H1 (cell line): Measurements from ENCODE around the gene EPB41L4A. TPM values are rescaled to one million over a fixed set of nuclear protein-coding genes. Genes with fewer than 3 reads are reported as not detected.

Experiments
- CTCF ChIA-PET: fragments of 300-600 bp; sonication (Branson Sonifier 250); formaldehyde crosslinking; loops from one replicate; lab custom pipeline; 2021; ENCODE audit not compliant: partially characterized antibody; lab: Charles Lee
- POLR2A ChIA-PET: fragments of 300-600 bp; sonication (Branson Sonifier 250); formaldehyde crosslinking; loops from one replicate; lab custom pipeline; 2021; ENCODE audit warnings: inconsistent platforms; ENCODE audit not compliant: partially characterized antibody; lab: Charles Lee
- DNase-seq, 2 experiments: peaks; one replicate each; pipeline versions ENCODE4 v3.0.0 to v3.0.0-alpha.2; 2010 to 2022; ENCODE audit warnings: low spot score in 2 of 2, low read depth in 1 of 2, mixed read lengths in 1 of 2
- FAIRE-seq: peaks from 2 replicates; lab custom pipeline; 2011; peaks lifted over from hg19 to GRCh38; lab: Jason Lieb, UNC
- H2AFZ ChIP-seq: 2 replicates; pipeline ENCODE4 v1.8.1; 2012; ENCODE audit warnings: low read length, inconsistent platforms
- H2AK5ac ChIP-seq: 2 replicates; pipeline ENCODE4 v1.6.1; 2013; ENCODE audit warnings: low read depth, low read length
- H2BK120ac ChIP-seq: replicated peaks from 2 replicates; pipeline ENCODE3; 2013; ENCODE audit warnings: low read depth, low read length, inconsistent platforms
- H2BK12ac ChIP-seq: 2 replicates; pipeline ENCODE4 v1.6.1; 2013; ENCODE audit warnings: low read depth, low read length
- H2BK15ac ChIP-seq: 2 replicates; pipeline ENCODE4 v1.6.1; 2013; ENCODE audit warnings: low read length
- H2BK20ac ChIP-seq: 2 replicates; pipeline ENCODE4 v1.6.1; 2013; ENCODE audit warnings: low read length
- H2BK5ac ChIP-seq: 2 replicates; pipeline ENCODE4 v1.6.1; 2013; ENCODE audit warnings: low read depth, low read length
- H3K14ac ChIP-seq: 2 replicates; pipeline ENCODE4 v1.6.1; 2013; ENCODE audit warnings: inconsistent platforms; ENCODE audit not compliant: insufficient read length
- H3K18ac ChIP-seq: 2 replicates; pipeline ENCODE4 v1.6.1; 2013; ENCODE audit warnings: low read length; ENCODE audit errors: extremely low read depth
- H3K23ac ChIP-seq: 2 replicates; pipeline ENCODE4 v1.6.1; 2013; ENCODE audit warnings: inconsistent platforms; ENCODE audit not compliant: insufficient read length
- H3K23me2 ChIP-seq: 2 replicates; pipeline ENCODE4 v1.6.1; 2013; ENCODE audit warnings: low read depth, low read length
- H3K27ac ChIP-seq: 2 replicates; pipeline ENCODE4 v1.6.1; 2011; ENCODE audit warnings: low read depth, low read length, inconsistent platforms
- H3K27me3 ChIP-seq, 4 experiments: replicated peaks in 1 of 4; 1 replicate in 1 of 4; 2 replicates in 3 of 4; pipeline versions ENCODE4 v1.6.1 to v1.8.1; 2011 to 2013; ENCODE audit warnings: low read length in 3 of 4, mild to moderate bottlenecking in 3 of 4, inconsistent platforms in 2 of 4, mixed read lengths in 2 of 4, moderate library complexity in 1 of 4; ENCODE audit not compliant: control insufficient read depth in 3 of 4, insufficient read depth in 3 of 4; ENCODE audit errors: extremely low read depth in 1 of 4
- H3K36me3 ChIP-seq, 4 experiments: 2 replicates each; pipeline versions ENCODE4 v1.6.1 to v1.8.1; 2011 to 2013; ENCODE audit warnings: mild to moderate bottlenecking in 4 of 4, low read length in 3 of 4, moderate library complexity in 2 of 4, control low read depth in 1 of 4, inconsistent platforms in 1 of 4; ENCODE audit not compliant: insufficient read depth in 4 of 4, control insufficient read depth in 2 of 4
- H3K4ac ChIP-seq: replicated peaks from 2 replicates; pipeline ENCODE3; 2013; ENCODE audit warnings: low read length, low read depth, mixed read lengths, inconsistent platforms; ENCODE audit not compliant: insufficient read length
- H3K4me1 ChIP-seq, 4 experiments: replicated peaks in 1 of 4; 1 replicate in 1 of 4; 2 replicates in 3 of 4; pipeline versions ENCODE4 v1.6.1 to v1.8.1; 2011 to 2013; ENCODE audit warnings: low read length in 3 of 4, inconsistent platforms in 2 of 4, mixed read lengths in 1 of 4; ENCODE audit not compliant: insufficient read depth in 4 of 4, control insufficient read depth in 3 of 4
- H3K4me2 ChIP-seq, 2 experiments: 2 replicates each; pipeline versions ENCODE4 v1.6.1 to v1.8.1; 2011 to 2013; ENCODE audit warnings: low read depth in 2 of 2, low read length in 2 of 2, control low read depth in 1 of 2, inconsistent platforms in 1 of 2, mild to moderate bottlenecking in 1 of 2; ENCODE audit not compliant: insufficient read depth in 1 of 2
- H3K4me3 ChIP-seq, 4 experiments: fragments of 200-600, 300-600 bp in 1 of 4; sonication (generic), shearing (Covaris generic), sonication (Bioruptor Twin) in 1 of 4; 2 replicates each; pipeline versions ENCODE4 v1.5.1 to v1.8.1; 2011 to 2016; ENCODE audit warnings: low read length in 4 of 4, low read depth in 3 of 4, control low read depth in 2 of 4, inconsistent platforms in 2 of 4, mild to moderate bottlenecking in 2 of 4, mixed read lengths in 1 of 4, moderate library complexity in 1 of 4; ENCODE audit not compliant: insufficient read depth in 2 of 4; ENCODE audit errors: extremely low read depth in 1 of 4
- H3K56ac ChIP-seq: replicated peaks from 2 replicates; pipeline ENCODE3; 2013; ENCODE audit warnings: low read depth, mild to moderate bottlenecking, mixed read lengths, low read length, inconsistent platforms; ENCODE audit not compliant: insufficient read length
- H3K79me1 ChIP-seq: 2 replicates; pipeline ENCODE4 v1.6.1; 2013; ENCODE audit warnings: low read depth, low read length, control low read depth
- H3K79me2 ChIP-seq, 2 experiments: 2 replicates each; pipeline versions ENCODE4 v1.6.1 to v1.8.1; 2012 to 2013; ENCODE audit warnings: low read length in 2 of 2, mild to moderate bottlenecking in 2 of 2, inconsistent platforms in 1 of 2; ENCODE audit not compliant: insufficient read depth in 2 of 2, control insufficient read depth in 1 of 2
- H3K9ac ChIP-seq, 4 experiments: replicated peaks in 1 of 4; 1 replicate in 1 of 4; 2 replicates in 3 of 4; pipeline versions ENCODE4 v1.6.1 to v1.8.1; 2011 to 2013; ENCODE audit warnings: low read depth in 3 of 4, low read length in 3 of 4, control low read depth in 2 of 4, mild to moderate bottlenecking in 2 of 4, moderate library complexity in 2 of 4, inconsistent platforms in 1 of 4; ENCODE audit errors: extremely low read depth in 1 of 4
- H3K9me3 ChIP-seq, 2 experiments: 2 replicates each; pipeline versions ENCODE4 v1.6.1 to v1.8.1; 2012 to 2013; ENCODE audit warnings: mild to moderate bottlenecking in 2 of 2, moderate library complexity in 2 of 2, control low read depth in 1 of 2, inconsistent platforms in 1 of 2, low read depth in 1 of 2, low read length in 1 of 2, mixed read lengths in 1 of 2; ENCODE audit not compliant: insufficient read depth in 2 of 2
- H4K20me1 ChIP-seq, 2 experiments: replicated peaks in 1 of 2; 2 replicates each; pipeline versions ENCODE3 to v1.8.1; 2011 to 2013; ENCODE audit warnings: inconsistent platforms in 2 of 2, low read length in 2 of 2, mild to moderate bottlenecking in 1 of 2; ENCODE audit not compliant: insufficient read depth in 2 of 2, control insufficient read depth in 1 of 2
- H4K5ac ChIP-seq: 2 replicates; pipeline ENCODE4 v1.6.1; 2013; ENCODE audit warnings: low read length, low read depth, mixed read lengths, inconsistent platforms; ENCODE audit not compliant: insufficient read length
- H4K8ac ChIP-seq: 2 replicates; pipeline ENCODE4 v1.8.0; 2013; ENCODE audit warnings: mild to moderate bottlenecking, moderate library complexity, low read length, inconsistent platforms; ENCODE audit not compliant: insufficient read depth; ENCODE audit errors: extremely low read depth
- H4K91ac ChIP-seq: replicated peaks from 2 replicates; pipeline ENCODE3; 2013; ENCODE audit warnings: low read length, mixed read lengths, inconsistent platforms; ENCODE audit not compliant: insufficient read length
- BRCA1 ChIP-seq: IDR thresholded peaks from 2 replicates; pipeline ENCODE4 v1.6.1; 2012; ENCODE audit warnings: low read depth, low read length, improper control_type of control experiment
- CEBPB ChIP-seq: IDR thresholded peaks from 2 replicates; pipeline ENCODE4 v1.6.1; 2012; ENCODE audit warnings: low read depth, low read length
- CREB1 ChIP-seq: IDR thresholded peaks from 2 replicates; pipeline ENCODE4 v1.6.1; 2012; ENCODE audit warnings: inconsistent platforms
- FOSL1 ChIP-seq: IDR thresholded peaks from 2 replicates; pipeline ENCODE4 v1.6.1; 2011; ENCODE audit warnings: mild to moderate bottlenecking, low read depth, low read length, moderate library complexity; ENCODE audit not compliant: insufficient read depth
- HDAC6 ChIP-seq: IDR thresholded peaks from one replicate; pipeline ENCODE4 v1.7.1; 2012; ENCODE audit warnings: low read depth, mild to moderate bottlenecking, inconsistent platforms, low read length, moderate library complexity
- KDM5A ChIP-seq: fragments of 200-600 bp; IDR thresholded peaks from 2 replicates; pipeline ENCODE4 v1.7.1; 2012; ENCODE audit warnings: mild to moderate bottlenecking, low read length, inconsistent platforms, mixed read lengths
- SP4 ChIP-seq: IDR thresholded peaks from 2 replicates; pipeline ENCODE4 v1.6.1; 2012; ENCODE audit warnings: low read length, inconsistent platforms
- TBP ChIP-seq: IDR thresholded peaks from 2 replicates; pipeline ENCODE4 v1.6.1; 2011; ENCODE audit warnings: low read depth, low read length, improper control_type of control experiment
- ZNF274 ChIP-seq: IDR thresholded peaks from 2 replicates; pipeline ENCODE4 v1.7.0; 2012; ENCODE audit warnings: low read length, borderline replicate concordance; ENCODE audit errors: extremely low read depth
- WGBS, 2 experiments: shearing (Covaris generic) in 1 of 2; methylation state at CpG; one replicate each; pipeline versions ENCODE4 v1.1.6 to v1.1.7; 2013 to 2015; ENCODE audit warnings: low lambda C conversion rate in 2 of 2, mixed read lengths in 2 of 2, inconsistent platforms in 1 of 2, low coverage in 1 of 2, missing lambda C conversion rate in 1 of 2; ENCODE audit not compliant: insufficient replicate concordance in 2 of 2, insufficient coverage in 1 of 2, insufficient read length in 1 of 2; ENCODE audit errors: extremely low coverage in 1 of 2, missing lambda C conversion rate in 1 of 2; 5-methylcytosine and 5-hydroxymethylcytosine counted together
- polyA plus RNA-seq, 7 experiments: library from polyadenylated mRNA; depleted of rRNA in 3 of 7; stranded (reverse) in 5 of 7; unstranded in 2 of 7; fragments of >200 nt in 5 of 7; fragments of 200-250 nt in 2 of 7; gene quantifications; 1 replicate in 5 of 7; 2 replicates in 1 of 7; 4 replicates in 1 of 7; pipeline versions ENCODE4 v1.2.1 to v1.2.3, GENCODE V29; 2011 to 2013; ENCODE audit warnings: missing spikeins in 2 of 7, mixed read lengths in 2 of 7
- total RNA-seq: library from RNA; stranded (reverse); fragmentation: NEBNext Ultra II Directional; extraction: Animal tissue kit (Norgen Biotek cat#: 25700); gene quantifications from 2 replicates; pipeline ENCODE4 v1.2.1, GENCODE V29; 2021

Gene EPB41L4A
- total and polyA plus RNA-seq, 2 of the 8 experiments (the other 6 are each of a cell fraction or from before 2014, with no cell fraction given), result 1.6 to 4.6 TPM

GRCh38 chr5:112294126-112294525 lies 125.0 kb downstream of the EPB41L4A start:
- Histone ChIP-seq H3K36me3 (no peaks in the 10 kb centered on the region), H2AK5ac (no peak overlapping the region), H3K27ac (no peak overlapping the region), H4K91ac (no peak overlapping the region), H4K8ac (no peak overlapping the region), H4K5ac (no peak overlapping the region), H3K4ac (no peak overlapping the region), H2BK12ac (no peak overlapping the region), H3K27me3 (no peaks in the 10 kb centered on the region), H3K9me3 (no peaks in the 10 kb centered on the region), H3K79me2 (no peaks in the 10 kb centered on the region), H3K9ac (no peak overlapping the region), H2BK5ac (no peak overlapping the region), H3K23me2 (no peaks in the 10 kb centered on the region; the same call in 1 of the 2 replicates), H3K4me1 (no peaks in the 10 kb centered on the region), H3K79me1 (no peaks in the 10 kb centered on the region), H2BK20ac (no peak overlapping the region), H2BK15ac (no peak overlapping the region), H2AFZ (no peak overlapping the region), H3K23ac (no peak overlapping the region), H4K20me1 (no peaks in the 10 kb centered on the region), H3K14ac (no peak overlapping the region), H3K18ac (no peak overlapping the region), H3K4me3 (no peak overlapping the region), H3K4me2 (no peak overlapping the region), H2BK120ac (no peak overlapping the region), H3K56ac (no peak overlapping the region)
- whole genome bisulfite sequencing, 2 experiments, result 84% methylated on average over 5 of the region's 5 CpGs; no CpG with 5 or more reads in 1 of the 2 experiments
- ChIA-PET POLR2A (no interaction called here), CTCF (interaction anchor here (0.6 to 2.0 kb wide), 15 partner anchors 8 to 205 kb away, joined by 3 to 15 read pairs (median 4); partner anchors contain the start of gene EPB41L4A)
- TF ChIP-seq HDAC6 (no peak), KDM5A (no peak), TBP (no peak), CEBPB (no peak), SP4 (no peak), CREB1 (no peak), FOSL1 (no peak), ZNF274 (no peak), BRCA1 (no peak)
- FAIRE-seq (no peak), DNase-seq (no peak)
